SK-N-MC (cell line): ENCODE data around the gene HRH1.

Experiments
- EZH2 ChIP-seq: fragments of 200-600 bp; sonication (generic); IDR thresholded peaks from one replicate; pipeline ENCODE4 v1.6.1; 2017; ENCODE audit warnings: antibody characterized with exemption
- POLR2AphosphoS5 ChIP-seq: IDR thresholded peaks from 2 replicates; pipeline ENCODE4 v1.6.1; 2012; ENCODE audit warnings: mild to moderate bottlenecking, low read depth, low read length, borderline replicate concordance

DNA sequence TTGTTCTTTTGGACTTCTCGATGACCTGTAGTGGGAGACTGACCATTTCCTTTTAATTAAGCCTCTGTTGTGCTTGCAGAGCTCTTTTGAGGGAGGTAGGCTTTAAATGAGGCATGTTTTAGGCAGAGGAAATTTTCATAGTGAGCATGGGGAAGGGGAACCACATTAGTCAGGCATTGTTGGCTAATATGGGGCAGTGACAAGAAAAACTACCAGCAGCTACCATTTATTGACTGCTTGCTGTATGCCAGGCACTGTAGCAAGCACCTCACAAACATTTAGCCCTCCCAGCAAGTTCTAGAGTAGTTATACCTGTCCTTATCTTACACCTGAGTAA, 128.8 kb downstream of the HRH1 start:
- TF ChIP-seq POLR2AphosphoS5 (no peak), EZH2 (no peak)
